ENCODE results near the gene VSTM4.

Gene VSTM4

GRCh38 chr10:49068209-49068608, 47.1 kb downstream of the VSTM4 start:
- no peak for DNase-seq

- no peak for DNase-seq
Observed at GRCh38 chr10:49066944-49067730, 48.2 kb downstream of the VSTM4 start.

DNA sequence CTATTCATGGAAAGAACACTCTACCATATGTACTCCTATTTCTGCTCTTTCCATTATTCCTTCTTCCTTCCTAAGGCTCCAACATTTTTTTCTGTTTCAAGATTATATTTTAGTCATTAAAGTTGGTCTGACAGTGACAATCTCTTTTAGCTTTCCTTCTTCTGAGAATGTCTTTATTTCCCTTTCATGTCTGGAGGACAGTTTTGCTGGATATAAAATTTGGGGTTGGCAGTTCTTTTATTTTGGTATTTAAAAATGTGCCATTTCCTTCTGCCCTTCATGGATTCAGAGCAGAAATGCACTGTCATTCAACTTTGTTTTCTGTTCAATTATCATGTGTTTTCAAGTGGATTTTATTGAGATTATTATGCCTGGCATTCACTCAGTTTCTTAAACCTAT, 53.1 kb downstream of the VSTM4 start:
- no peak for DNase-seq

DNA sequence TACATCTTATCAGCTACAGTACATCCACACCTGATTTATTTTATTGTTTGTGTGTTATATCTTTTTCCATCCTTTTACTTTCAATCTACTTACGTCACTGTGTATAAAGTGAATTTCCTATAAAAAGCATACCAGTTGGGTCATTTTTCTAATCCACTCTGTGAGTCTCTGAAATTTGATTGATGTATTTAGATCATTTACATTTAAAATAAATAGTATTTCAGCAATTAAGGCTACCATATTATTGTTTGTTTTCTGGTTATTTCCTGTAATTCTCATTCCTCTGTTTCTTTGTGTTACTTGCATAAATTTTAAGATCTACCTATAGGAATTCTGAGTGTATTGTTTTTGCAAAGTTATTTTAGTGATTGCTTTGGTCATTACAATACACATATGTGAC, 53.7 kb downstream of the VSTM4 start:
- no peak for DNase-seq

DNA sequence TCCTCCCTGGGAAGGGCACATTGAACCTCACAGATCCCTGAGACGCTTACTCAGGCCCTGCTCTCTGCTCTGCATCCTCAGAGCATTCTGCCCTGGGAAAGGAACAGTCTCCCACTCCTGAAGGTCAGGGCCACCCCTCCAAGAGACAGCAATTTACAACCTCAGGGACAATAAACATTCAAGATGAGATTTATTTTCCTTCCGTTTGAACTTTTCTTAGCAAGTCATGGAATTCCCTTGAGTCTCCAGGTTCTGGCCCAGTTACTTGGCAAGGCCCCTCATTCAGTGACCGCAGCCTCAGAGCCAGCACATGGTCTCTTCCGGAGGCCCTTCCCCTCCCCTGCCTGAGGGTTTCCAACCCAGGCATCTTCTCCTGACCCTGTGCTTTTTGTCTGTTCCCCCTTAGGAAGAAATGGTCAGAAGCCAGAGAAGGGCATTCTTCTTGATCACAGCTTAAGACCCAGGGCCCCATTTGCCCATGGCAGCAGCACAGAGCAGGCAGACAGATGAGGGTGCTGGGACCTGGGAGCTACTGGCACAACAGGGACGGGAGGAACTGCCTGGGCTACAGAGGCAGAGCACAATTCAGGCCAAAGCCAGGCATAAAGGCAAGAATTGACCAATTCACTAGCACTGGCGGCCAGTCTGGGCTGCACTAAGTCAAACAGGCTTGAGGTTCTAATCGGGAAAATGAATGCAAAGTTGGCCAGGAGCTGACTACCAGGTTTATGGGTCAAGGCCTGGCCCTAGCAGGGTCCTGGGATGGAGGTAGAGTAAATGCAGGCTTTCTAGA, 56.7 kb downstream of the VSTM4 start:
- DNase-seq = no peak

DNA sequence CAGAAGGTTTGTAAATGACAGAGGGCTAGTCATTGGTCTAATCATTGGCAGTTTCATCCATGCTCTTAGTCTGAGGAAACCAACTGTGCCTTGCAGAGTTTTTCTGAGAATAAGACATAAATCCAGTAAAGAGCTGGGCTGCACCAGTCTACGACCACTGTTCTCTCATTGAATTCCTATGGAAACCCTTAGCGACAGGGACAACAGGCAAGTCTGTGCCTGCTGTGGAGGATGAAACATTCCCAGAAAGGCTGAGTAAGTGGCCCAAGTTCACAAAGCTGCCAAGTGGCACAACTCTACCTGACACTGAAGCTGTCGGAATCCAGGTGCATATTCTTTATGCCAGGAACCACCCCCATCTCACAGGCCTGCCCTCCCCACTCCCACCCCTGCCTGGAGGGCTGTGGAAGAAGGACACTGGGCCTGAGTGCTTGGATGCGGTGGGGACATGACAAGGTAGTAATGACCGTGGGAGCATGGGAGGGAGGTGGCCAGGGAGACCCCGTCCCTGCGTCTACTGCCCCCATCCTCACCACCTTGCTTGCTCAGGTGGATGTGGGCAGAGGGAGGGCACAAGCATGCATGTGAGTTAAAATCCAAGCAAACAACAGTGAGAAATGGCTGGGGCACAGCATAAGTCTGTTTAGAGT, 58.0 kb downstream of the VSTM4 start:
- no peak for DNase-seq

DNA sequence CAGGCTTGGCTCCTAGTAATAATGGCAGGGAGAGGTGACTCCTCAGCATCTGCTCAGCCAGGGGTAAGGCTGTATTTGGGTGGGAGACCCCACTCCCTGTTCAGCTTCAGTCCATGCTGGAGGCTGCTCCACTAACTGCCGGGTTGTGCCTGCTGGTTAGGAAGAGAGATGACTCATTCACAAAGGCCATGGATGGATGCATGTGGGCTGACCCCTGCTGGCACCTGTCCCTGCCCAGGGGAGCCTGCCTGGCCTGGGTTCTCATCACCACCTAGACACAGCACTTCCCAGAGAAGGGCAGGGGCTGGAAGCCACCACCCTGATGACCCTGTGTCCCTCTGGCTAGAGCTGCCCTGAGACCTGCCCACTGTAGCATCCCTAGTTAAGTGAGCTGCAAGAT, 59.0 kb downstream of the VSTM4 start:
- DNase-seq = no peak

DNA sequence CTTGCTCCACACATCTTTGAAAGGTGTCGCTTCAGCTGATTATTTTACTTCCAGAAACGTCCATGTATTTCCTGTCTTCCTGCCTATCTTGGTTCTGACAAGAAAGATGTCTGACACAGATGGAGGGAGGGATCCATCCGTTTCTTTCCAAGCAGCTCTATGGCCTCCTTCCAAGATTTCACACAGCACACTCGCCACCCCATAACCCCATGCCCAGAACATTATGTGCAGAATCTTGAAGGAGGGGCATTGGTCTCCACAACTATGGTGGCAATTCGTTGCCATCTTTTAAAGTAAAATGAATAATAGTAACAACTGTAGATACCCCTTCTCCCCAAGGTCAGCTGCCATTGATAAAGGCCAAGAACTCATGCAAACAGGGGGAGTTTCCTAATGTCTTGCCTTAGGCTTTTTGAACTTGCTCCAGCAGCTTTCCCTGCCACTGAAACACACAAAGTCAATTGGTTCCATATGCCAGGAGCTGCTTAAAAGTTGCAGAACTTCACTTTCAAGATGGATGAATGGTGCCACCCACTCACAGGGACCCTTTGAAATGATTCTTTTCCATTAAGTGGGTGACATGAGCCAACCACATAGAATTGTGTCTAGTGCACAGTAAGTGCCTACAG, 60.0 kb downstream of the VSTM4 start:
- DNase-seq = no peak

GRCh38 chr10:49054753-49055152, 60.6 kb downstream of the VSTM4 start:
- no peak for DNase-seq

DNA sequence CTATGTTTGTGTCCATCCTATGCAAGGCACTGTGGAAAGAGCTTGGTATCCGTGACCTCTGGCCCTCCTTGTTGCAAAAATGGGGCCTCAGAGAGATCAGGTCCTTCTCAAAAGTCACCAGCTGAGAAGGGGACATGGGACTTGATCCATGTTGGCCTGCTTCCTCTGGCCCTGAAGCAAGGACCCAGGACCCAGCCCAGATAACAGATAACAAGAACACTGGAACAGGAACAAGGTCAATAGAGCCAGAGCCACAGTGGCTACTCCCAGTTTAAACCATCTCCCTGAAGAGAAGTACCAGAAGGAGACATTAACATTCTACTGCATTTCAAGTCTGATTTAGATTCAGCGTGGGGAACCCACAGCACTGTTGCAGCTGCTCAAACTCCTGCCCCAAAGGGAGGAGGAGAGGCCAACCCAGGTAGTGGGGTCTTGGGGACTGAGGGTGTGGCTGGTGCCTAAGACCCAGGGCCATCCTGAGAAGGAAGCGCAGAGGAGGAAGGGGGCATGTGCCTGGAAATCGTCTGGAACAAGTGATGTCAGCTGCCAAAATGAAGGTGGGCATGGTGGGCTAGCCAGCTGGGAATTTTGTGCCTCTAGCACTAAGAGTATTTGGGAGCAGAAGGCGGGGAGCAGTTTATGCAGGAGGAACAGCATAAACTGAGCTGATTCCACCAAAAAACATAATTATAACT, 61.2 kb downstream of the VSTM4 start:
- no peak for DNase-seq

DNA sequence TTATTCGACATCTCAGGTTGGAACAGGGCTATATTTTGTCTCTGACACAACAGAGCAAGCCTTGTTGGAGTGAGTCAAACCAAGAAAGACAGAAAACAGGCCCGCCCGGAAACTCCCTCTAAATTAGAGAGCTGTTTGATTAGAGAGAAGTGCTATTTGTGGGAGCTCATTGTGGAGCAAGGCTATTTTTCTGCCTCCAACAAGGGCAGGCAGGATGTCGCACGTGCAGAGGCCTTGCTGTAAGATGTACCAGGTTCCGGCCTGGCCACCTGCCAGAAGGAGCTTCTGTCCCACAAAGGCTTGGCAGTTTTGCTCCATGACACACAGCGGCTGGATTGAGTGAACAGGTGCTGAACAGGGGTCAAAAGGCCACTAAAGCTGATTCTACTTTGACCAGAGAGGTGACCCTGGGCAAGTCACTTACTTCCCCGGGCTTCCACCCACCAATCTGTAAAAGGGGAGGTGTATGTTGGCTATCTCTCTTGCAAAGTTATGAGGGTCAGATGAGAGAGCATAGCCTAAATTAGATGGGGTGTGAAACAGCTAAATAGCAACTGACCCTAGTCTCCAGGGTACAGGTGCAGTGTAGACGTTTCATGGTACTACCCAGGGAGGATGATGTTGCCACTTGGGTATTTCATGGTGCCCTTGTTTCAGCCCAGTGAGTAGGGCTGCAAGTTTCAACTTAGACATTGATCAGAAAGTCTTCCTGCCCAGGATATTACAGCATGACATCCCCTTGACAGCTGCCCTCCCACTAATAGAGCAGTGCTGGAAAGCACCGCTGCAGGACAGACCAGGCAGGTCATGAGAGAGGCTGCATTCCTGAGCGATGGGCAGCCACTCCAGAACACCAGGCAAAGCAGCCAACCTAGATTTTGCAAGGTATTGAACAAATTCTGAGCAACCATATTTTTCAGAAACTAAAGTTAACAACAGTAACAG, 62.0 kb downstream of the VSTM4 start:
- DNase-seq = no peak

- no peak for DNase-seq
Observed at GRCh38 chr10:49052069-49052468, 63.3 kb downstream of the VSTM4 start.

DNA sequence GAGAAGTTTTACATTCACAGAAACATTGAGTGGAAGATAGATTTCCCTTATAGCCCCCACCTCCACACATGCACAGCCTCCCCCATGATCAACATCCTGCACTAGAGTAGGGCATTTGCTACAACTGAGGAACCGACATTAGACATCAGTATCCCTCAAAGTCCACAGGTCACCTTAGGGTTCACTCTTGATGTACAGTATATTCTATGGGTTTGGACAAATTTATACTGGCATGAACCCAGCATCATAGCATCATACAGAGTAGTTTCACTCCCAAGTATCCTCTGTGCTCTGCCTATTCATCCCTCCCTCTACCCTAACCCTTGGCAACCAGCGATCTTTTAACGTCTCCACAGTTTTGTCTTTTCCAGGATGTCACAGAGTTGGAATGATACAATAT, 64.4 kb downstream of the VSTM4 start:
- no peak for DNase-seq

DNA sequence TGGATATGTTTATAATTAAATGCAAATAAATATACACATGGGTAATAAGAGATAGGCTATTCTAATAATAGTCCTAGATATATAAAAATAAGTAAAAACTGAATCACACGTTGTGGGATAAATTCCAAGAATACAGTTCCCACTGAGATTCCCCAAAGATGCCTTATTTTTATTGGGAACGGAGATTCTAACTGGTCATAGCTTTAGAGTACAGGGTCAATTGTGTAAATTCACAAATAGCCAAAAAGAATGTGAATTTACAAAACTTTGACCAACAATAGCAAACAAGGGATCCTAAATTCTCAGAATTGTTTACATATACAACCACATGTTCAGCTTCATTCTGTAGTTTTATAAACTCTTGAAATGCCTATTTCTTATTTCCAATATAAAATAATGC, 65.0 kb downstream of the VSTM4 start:
- DNase-seq = no peak

- DNase-seq = no peak
Observed at GRCh38 chr10:49049660-49050059, 65.7 kb downstream of the VSTM4 start.

DNA sequence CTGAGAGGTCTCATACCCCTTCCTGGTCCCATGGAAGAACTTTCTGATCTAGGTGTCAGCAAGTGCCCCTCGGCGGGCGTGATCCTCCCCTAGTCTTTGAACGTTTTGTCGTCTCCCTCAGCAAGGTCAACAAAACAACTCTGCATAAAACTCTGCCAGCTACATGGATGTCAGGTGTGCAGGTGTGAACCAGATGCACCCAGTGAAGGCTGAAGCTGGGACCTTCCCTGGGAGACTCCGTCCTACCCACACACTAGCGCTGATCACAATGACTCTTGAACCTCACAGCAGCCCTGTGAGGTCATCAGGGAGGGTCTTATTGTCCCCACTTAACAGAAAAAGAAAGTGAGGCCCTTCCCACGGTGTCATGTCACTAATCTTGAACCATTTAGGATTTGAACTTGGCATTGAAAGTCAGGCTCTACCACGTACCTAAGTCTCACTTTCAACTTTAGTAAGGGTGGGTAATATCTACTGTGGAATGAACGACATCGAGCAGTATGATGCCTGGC, 68.1 kb downstream of the VSTM4 start:
- no peak for DNase-seq

GRCh38 chr10:49044293-49045193, 70.8 kb downstream of the VSTM4 start:
- no peak for DNase-seq

DNA sequence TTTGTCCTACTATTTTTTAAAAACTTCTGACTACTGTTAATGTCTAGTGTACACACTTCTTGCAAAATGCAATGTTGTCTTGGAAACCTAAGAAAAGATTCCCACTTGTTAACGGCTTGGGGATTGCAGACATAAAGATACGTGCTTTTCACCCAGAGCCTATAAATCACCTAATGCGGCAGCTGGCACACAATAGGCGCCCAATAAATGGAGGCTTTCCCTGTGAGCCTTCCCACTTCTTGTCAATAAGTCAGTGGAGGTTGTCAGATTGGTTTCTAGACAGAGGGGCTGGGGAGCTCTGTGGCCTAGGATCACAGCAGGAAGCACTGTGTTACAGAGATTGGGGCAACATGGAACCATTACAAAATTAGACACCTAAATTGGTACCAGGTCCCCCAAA, 74.7 kb downstream of the VSTM4 start:
- no peak for DNase-seq

GRCh38 chr10:49039409-49039808, 75.9 kb downstream of the VSTM4 start:
- no peak for DNase-seq

DNA sequence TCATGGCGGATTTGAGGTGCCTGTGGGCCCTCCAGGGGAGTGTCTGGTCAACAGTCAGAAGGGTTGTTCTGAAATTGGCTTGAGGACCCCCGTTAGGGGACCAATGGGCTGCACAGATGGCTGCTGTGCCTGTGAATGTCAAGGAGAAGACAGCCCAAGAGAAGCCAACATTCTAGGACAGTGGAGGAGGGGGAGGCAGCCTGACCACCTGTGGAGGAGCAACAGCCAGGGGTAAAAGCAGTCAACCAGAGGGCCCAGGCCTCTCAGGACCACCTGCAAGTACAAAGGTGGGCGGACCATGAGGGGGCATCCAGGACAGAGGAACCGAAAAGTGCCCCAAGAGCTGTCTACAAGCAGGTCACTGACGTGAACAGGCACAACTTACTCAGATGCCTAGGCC, 76.6 kb downstream of the VSTM4 start:
- no peak for DNase-seq

All from HCEC 1CT (cell line).